OCI-M2 (cell line): ENCODE data around the gene GTF2H3.

Experiments
- DNase-seq: peaks from one replicate; lab custom pipeline; 2025; ENCODE audit not compliant: unreplicated experiment; lab: John Stamatoyannopoulos, UW

Gene GTF2H3

DNA sequence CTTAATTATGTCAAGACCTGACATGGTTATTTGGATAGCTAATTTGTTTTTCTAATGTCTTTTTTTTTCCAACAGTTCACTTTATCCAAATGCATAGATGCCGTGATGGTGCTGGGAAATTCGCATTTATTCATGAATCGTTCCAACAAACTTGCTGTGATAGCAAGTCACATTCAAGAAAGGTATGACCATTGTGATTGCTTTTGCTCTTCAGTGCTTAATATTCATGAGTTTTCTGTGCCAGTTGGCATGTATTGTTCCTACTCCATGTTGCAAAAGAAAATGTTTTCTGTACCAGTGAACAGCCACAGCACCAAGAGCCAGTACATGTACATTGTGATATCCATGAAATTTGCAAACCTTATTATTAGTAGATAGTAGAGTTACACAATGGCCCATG, 11.8 kb downstream of the GTF2H3 start:
- DNase-seq = no peak

DNA sequence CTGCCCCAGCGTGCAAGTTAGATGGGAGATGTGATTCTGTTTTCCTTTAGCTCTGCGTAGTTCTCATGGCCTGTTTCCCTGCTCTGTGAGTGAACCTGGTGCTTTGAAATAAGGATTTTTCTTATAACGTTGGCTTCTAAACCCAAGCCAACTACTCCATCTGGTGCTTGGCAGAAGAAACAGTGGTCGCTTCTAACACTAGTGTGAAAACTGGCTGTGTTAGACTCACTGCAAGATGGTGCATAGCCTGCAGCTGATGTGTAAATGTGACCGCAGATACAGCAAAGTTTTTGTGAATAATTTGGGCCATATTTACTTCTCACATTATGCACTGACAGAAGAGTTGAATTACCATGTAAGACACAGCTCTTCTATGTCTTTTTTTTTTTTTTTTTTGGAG, 12.2 kb downstream of the GTF2H3 start:
- DNase-seq = no peak

DNA sequence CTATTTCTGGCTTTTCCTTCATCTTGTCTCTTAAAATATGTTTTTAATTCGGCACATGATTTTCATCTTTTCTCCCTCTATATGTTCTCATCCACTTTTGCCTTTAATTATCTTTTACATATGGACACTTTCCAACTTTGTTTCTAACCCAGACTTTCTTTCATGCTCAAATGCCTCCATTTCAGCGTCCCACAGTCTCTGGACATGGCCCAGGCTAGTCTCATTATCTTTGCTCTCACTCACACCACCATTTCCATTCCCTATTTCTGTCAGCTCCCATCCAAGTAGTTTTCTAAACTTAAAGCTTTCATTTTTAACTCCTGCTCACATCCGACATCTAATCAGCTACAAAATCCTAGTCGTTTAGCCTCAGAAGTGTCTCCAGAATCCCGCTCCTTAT, 14.8 kb downstream of the GTF2H3 start:
- no peak for DNase-seq

DNA sequence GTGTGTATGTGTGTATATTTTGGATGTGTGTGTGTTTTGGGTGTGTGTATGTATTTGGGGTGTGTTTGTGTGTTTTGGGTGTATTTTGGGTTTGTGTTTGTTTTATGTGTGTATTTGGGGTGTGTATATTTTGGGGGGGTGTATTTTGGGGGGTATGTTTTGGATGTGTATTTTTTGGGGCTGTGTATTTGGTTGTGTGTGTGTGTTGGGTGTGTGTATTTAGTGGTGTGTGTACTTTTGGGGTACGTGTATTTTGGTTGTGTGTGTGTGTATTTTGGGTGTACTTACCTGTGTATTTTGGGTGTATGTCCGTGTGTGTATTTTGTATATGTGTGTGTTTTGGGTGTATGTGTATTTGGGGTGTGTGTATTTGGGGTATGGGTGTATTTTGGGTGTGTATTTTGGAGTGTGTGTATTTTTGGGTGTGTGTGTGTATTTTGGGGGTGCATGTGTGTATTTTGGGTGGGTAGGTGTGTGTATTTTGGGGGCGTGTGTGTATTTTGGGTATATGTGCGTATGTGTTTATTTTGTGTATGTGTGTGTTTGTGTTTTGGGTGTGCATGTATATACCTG, 20.6 kb downstream of the GTF2H3 start:
- DNase-seq = no peak

DNA sequence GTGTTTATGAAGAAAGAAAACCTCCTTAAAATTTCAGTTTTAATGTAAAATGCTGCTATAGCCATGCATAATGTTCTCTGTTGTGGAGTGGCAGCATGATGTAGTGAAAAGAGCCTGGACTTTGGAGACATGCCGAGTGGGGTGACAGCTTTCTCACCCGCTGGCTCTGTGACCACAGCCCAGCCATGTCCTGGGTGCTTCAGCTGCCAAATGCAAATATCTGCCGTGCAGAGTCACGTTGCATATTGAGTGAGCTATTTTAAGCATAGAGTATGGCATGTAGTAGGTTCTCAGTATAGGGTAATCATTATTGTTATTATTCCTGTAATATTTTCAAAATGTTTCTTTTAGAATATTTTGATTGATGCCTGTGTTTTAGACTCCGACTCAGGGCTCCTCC, 21.8 kb downstream of the GTF2H3 start:
- DNase-seq = no peak

DNA sequence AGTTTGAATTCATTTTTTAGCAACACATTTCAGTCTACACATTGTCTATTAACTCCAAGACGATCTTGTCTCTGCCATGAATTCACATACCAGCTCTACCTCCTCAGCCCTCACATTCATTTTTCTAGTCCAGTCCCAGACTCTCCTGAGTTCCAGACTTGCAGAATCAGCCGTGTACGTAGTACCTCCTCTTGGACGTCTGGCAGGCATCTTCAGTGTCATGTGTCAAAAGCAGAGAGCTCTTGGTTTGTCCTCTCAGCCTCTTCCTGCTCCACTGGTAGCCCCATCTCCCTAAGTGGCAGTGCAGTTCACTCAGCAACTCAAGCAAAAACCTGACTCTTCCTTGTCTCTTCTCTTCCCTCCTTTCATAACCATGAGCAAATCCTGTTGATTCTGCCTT, 22.8 kb downstream of the GTF2H3 start:
- no peak for DNase-seq

DNA sequence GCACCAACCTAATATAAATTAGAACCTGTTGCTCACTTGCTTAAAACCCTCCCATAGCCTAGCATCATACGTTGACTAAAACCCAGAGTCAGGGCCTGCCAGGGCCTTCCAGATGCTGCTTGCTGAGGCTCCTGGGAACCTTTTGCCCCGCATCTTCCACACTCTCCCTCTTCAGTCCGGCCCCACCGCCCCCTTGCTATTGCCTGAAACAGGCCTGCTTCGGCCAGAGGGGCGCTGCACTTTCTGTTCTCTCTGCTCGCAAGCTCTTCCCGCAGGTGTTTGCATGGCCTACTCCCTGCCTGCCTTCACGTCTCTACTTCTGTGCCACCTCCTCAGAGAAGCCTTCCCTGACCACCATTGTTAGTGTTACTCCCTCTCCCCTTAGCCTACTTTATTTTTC, 23.6 kb downstream of the GTF2H3 start:
- no peak for DNase-seq

DNA sequence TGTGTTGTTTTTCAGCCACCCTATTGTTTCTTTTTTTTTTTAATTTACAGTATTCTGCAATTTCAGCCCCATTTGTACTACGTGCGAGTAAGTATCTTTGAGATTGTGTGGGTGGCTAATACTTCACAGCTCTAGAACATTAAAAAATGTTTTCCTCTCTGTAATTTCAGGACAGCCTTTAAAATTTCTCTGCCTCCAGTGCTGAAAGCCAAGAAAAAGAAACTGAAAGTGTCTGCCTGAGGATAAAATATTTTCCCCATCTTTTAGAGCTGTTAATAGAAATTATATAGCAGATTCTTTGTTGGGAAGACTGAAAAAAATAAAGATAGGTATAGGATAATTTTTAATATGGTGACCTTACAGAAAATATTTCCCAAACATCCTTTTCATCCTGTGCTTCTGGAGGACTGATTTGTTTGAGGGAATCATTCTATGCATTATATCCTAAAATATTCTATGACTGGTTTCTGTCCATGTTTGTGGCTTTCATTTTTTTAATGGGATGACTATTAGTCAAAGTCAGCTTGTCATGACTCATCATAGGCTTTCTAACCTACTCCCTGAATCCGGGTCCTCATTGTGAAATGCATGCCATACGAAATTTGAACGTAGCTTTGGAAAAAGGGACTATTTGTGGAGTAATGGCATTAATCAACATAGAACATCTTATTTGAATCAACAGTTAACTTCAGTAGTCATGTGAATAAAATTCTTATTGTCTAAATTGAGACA, 26.5 kb downstream of the GTF2H3 start:
- no peak for DNase-seq

DNA sequence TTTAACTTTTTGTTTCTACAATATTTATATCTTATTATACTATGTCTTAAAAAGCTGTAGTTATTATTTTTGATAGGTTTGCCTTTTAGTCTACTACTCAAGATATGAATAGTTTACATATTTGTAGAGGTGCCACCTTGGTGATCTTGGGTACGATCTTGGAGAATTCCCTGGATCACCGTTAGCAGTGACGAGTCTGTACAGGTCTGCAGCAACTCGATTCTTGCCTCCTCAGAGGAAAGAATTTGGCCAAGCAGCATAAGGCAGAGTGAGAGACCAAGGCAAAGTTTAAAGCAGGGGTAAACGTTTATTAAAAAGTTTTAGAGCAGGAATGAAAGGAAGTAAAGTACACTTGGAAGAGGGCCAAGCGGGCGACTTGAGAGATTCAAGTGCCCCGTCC, 34.1 kb downstream of the GTF2H3 start:
- no peak for DNase-seq

DNA sequence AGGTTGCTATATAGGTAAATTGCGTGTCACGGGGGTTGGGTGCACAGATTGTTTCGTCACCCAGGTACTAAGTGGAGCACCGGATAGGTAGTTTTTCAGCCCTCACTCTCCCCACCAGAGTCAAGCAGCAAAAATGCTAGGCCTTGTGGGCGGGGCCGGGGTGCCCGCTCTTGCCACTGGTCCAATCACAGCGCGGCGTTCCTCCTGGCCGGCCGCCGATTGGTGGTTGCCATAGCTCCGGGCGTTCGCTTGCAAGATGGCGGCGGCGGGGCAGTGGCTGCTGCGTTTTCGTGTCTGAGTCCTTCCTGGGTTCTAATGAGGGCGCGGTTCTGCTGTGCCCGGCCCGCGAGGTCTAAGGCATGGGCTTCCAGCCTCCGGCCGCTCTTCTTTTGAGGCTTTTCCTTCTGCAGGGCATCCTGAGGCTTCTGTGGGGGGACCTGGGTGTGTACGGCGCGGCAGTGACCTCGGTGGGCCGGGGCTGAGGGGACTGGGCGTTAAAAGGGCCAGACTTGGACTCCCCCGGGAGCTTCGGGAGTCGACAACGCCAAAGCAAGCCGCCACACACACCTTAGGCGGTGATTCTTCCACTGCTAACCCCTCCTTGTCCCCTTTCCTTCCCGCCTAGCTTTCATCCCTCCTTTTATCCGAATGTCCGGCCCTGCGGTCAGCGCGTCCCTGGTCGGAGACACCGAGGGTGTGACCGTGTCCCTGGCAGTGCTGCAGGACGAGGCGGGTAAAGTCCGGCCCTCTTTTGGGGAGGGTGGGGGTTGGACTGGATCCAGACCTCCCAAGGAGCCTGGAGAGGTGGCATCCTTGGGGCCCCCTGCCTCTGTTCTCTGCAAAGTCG, 37.5 kb downstream of the GTF2H3 start, which contains the start of gene TCTN2:
Gene TCTN2, plus strand, starts transcription at position 232 of the 847 bp plus-strand sequence. Its CDS starts 128 bp downstream, at position 360.
- peak; percentile 11 for DNase-seq

DNA sequence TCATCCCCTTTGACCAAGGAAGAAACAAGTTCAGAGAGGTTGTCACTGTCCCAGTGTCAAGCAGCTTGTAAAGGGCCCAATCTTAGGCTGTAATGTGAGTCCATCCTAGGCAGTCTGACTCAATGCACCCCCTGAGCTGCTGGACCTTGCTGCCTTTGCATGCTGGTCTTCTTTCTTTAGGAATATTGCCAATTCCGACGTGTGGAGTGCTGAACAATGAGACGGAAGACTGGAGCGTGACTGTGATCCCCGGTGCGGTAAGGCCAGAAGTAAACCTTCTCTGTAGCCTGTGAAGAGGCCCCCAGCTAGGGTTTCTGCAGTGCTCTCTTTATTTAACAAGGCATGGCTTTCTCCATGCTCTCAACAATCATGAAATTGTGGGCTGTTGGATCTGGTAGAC, 38.2 kb downstream of the GTF2H3 start:
- DNase-seq = no peak

DNA sequence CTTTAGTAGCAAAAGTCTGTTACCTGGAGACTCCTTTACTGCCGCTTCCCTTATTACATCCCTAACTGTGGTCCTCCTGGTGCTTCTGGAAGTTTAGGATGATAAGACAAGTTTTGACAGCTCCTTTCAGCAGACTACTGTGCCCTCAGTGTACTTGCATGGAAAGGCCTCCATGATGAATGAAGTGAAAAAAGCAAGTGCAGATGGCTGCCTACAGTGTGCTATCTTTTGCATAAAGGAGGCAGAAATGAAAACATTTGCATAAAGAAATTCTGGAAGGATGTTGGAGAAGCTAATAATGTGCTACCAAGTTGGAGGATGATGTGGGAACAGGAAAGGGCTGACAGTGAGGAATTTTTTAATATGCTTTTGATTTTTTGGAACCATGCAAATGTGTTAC, 41.8 kb downstream of the GTF2H3 start:
- DNase-seq = no peak

DNA sequence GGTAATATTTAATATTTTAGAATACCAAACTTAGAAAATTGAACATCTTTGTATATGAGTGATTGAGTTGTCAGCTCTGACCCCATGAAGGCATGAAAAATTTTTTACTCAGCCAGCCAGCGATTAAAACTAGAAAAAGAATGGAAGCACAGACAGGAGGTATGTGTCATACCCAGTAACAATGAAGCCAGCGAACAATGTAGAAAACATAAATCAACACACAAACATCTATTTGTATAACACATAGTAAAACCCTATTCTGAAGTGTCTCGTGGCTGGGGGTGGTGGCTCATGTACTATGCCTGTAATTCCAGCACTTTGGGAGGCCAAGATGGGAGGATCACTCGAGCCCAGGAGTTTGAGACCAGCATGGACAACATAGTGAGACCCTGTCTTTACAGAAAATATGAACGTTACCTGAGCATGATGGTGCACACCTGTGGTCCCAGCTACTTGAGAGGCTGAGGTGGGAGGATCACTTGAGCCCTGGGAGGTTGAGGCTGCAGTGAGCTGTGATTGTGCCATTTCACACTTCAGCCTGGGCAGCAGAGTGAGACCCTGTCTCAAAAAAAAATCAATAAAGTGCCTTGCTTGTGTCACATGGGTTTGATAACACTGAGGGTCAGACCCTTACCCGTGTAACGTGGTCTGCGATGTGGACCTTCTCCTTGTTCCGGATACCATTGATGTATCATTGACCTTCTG, 43.1 kb downstream of the GTF2H3 start:
- DNase-seq = no peak

DNA sequence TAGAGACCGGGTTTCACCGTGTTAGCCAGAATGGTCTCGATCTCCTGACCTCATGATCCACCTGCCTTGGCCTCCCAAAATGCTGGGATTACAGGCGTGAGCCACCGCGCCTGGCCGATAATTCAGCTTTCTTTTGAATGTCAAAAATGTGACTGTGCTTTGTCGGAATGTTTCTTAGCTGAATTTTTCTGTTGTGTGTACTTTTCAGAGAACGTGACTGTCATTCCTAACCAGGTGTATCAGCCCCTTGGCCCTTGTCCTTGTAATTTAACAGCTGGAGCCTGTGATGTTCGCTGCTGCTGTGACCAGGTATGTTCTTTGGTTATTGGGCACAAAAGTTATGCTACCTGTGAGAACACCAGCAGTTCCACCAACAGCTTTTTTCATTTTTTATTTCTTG, 45.4 kb downstream of the GTF2H3 start:
- DNase-seq = no peak

DNA sequence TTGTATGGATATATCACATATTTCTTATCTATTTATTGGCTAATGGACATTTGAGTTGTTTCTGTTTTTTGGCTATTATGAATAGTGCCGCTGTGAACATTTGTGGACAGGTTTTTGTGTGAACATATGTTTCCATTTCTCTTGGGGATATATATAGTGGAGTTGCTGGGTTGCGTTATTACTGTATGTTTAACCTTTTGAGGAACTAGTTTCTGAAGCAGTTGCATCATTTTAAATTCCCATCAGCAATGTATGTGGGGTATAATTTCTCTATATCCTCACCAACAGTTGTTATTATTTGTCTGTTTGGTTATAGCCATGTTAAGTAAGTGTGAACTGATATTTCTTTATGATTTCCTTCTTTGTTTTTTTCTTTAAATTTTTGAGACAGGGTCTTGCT, 48.0 kb downstream of the GTF2H3 start:
- no peak for DNase-seq

DNA sequence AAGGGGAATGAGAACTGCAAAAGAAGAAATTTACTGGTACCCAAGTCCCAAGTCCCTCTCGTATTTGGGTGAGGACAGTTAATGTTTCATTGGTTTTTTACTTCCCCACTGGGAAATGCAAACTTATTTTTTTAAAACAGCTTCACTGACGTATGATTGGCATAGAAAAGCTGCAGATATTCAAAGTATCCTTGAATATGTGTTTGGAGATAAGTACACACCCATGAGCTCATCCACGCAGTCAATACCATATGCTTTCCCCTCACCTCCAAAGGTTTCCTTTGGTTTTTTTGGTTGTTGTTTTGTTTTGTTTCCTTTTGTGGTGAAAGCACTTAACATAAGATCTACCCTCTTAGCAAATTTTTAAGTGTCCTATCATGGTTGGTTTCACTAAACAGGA, 50.3 kb downstream of the GTF2H3 start:
- no peak for DNase-seq

DNA sequence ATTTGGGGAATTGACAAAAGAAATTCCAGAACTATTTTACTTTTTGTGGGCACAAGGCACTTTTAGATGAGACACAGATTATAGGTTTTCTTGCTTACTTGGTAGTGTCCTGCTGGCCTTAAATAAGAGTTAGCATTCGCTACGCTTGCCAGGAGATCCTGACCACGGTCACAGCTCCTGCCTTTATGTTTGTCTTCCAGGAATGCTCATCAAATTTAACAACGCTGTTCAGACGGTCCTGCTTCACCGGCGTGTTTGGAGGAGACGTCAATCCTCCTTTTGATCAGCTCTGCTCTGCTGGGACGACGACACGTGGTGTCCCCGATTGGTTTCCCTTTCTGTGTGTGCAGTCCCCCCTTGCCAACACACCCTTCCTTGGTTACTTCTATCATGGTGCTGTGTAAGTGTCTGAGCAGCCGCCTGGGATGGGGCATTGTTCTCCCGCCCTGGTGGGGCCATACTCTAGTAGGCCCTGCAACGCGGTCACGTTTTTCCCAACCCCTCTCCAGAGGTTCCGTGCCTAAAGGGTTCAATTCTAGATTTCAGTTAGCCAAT, 53.1 kb downstream of the GTF2H3 start:
- DNase-seq = no peak

DNA sequence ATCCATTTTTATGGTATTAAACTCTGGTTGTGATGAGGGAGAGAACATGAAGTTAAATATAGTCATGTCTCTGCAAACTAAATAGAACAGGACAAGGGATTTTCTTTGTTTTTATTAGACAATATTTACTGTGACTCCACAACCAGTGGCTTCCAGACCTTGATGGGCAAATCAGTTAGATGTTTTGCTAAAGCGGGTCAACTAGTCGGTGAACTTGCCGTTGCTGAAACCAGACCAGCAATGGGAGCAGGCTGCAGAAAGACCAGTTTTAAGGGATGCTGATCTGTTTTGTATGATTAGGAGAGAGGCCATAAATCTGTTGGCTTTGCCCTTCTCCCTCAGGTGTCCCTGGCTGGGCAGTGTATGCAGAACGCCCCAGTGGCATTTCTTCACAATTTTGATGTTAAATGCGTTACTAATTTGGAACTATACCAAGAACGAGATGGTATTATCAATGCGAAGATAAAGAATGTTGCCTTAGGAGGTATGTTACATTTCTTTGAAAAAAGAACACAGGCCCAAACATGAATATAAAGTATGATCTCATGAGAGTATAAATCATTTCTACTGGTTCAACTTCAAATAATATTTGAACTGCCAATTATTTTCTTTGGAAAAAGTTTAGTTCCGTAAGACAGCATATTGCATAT, 56.7 kb downstream of the GTF2H3 start:
- no peak for DNase-seq

DNA sequence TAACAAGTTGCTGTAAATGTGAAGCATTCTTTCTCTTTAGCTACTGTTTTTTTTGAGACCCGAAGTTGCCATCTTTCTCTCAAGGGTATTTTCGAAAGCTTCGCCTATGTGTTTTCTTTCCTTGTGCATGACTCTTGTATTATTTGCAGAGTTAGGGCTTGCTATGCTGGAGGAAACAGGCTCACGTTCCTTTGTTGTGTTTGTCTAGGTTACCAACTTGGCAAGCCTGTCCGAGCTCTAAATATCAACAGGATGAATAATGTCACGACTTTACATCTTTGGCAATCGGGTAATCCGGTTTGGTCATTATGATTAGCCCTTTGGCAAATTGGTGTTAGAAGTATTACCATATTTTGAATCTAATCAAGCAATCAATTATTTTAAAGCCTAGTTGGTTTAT, 62.6 kb downstream of the GTF2H3 start:
- no peak for DNase-seq

DNA sequence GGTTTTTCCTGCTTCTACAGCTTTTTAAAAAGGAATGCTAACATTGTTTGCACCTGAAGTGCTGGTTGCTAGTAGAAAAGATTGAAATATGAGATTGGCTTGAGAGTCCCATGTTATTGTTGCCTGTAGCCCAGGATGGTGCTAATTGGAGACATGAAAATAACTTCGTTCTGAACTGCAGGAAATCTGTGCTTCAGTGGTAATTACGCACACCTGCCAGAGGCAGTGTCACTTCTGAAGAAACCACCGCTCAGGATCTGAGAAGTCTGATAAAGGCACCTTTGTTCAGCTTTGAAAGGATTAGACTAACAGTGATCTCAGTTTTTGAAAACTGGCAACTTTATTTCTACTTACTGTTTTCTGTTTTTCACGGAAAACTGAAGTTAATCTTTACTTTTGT, 63.0 kb downstream of the GTF2H3 start:
- no peak for DNase-seq

DNA sequence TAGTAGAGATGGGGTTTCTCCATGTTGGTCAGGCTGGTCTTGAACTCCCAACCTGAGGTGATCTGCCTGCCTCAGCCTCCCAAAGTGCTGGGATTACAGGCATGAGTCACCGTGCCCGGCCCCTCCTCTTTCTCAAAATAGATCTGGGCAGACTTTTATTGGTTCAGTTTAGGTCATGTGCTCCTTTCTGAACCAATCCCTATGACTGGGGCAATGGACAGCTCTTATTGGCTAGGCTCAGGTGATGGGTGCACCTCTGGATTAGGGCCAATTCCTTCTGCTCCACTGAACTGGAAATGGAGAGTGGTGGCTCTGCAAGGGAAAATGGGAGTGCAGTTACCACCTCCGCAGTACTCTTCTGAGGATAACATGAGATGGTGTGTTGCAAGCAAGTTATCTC, 72.3 kb downstream of the GTF2H3 start:
- DNase-seq = no peak
